ENCODE results near the gene SEC11C. TPM values are rescaled to one million over a fixed set of nuclear protein-coding genes. Genes with fewer than 3 reads are reported as not detected.
A peak's percentile ranks its signal among the peaks of the same experiment; 100 is the strongest.
"Not testable (repeated sequence)": the region's sequence is repeated elsewhere in the genome, so short reads cannot be mapped to it uniquely, and the experiment has no call there.

SEC11C gene
- polyA plus RNA-seq, 6 donors from 2014 or later = 112 to 205 (median 137) TPM

DNA sequence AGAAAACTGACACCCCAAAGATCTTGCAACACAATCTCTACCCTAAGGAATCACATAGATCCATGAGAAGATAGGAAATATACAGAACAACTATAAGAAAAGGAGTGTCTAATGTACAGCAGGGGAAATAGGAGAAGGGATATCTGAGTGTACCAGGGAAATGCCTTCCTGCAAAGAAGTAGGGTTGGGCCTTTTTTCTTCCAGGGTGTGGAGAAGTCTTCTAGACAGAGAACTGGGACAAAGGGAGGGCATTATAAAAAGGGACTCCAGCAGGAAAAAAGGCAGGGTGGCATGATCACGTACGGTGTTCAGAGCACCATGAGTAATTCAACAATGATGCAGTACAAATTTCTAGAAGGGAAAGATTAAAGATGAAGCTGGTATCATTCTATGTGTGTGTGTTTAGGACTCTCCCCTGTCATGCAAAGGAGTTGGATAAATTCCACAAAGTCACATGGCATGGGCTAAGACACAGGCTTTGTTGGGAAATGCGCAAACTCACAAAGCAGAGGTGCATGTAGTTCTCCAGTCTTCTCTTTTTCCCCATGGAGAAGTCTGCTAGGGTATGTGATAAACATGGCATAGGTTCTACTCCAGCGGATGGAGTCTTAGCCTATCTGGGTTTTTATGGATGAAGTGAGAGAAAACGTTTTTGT lies 6.7 kb upstream of the SEC11C start:
- H3K27me3 Mint-ChIP-seq = peaks cover 55 to 71% (median 65%) of the 10 kb centered on the region in 3 donors
- H3K27ac Mint-ChIP-seq = no peak overlapping the region
- ATAC-seq (ENCODE audit: low read depth in 2 of 2) = no peak
- no peak for DNase-seq
- H3K36me3 Mint-ChIP-seq = peaks cover 0 to 7% of the 10 kb centered on the region in 2 donors
- no peaks in the 10 kb centered on the region for H3K4me1 Mint-ChIP-seq
- H3K9me3 Mint-ChIP-seq = peaks cover 0 to 17% (median 0%) of the 10 kb centered on the region in 7 donors
- peak overlapping the region in 1 of 8 donors; percentile 12 for H3K4me3 Mint-ChIP-seq

GRCh38 chr18:59139291-59139614 lies 431 bp upstream of the SEC11C start:
- peaks cover 12 to 22% (median 20%) of the 10 kb centered on the region in 3 donors for H3K27me3 Mint-ChIP-seq
- no peaks in the 10 kb centered on the region for H3K9me3 Mint-ChIP-seq
- H3K36me3 Mint-ChIP-seq = no peaks in the 10 kb centered on the region
- peak overlapping the region; percentile 99 to 100 (median 100) for H3K27ac Mint-ChIP-seq
- DNase-seq (peak; percentile 96), ATAC-seq (ENCODE audit: low read depth in 2 of 2) (peak; percentile 75 to 77)
- peaks cover 27 to 40% (median 33%) of the 10 kb centered on the region in 3 donors for H3K4me1 Mint-ChIP-seq
- H3K4me3 Mint-ChIP-seq = peak overlapping the region; percentile 95 to 99 (median 97)

DNA sequence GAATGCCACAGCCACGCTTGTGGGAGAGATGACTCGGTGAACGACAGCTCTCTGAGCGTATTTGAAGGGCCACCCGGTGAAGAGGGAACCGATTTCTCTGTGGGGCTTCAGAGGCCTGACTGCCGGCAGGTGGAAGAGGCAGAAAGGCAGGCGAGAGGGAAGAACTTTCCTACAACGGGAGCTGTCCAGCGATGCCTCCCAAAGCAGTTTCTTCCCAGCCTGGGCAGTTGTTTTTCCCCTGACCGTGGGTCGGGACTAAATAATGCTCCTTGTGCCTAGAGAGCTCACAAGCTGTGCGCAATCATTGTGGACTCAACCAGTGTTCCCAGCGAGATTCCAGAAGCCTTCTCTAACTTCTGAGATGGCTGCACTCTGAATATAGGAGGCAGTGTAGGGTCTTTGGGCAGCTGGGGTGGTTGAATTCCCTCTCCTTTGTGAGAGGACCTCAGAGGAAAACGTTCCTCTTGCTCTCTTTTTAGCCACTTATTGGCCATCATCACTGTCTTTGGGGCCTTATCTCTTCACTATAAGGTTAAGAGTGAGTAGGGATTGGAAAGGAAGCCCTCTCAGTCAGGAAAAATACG lies 710 bp downstream of the SEC11C start:
- peaks cover 27 to 44% (median 33%) of the 10 kb centered on the region in 3 donors for H3K4me1 Mint-ChIP-seq
- H3K4me3 Mint-ChIP-seq = peak overlapping the region; percentile 95 to 99 (median 97)
- no peaks in the 10 kb centered on the region for H3K36me3 Mint-ChIP-seq
- DNase-seq (no peak), ATAC-seq (ENCODE audit: low read depth in 2 of 2) (peak; percentile 4 to 7)
- H3K27ac Mint-ChIP-seq = peak overlapping the region; percentile 99 to 100 (median 100)
- no peaks in the 10 kb centered on the region for H3K9me3 Mint-ChIP-seq
- H3K27me3 Mint-ChIP-seq = peaks cover 6 to 11% (median 8%) of the 10 kb centered on the region in 3 donors

DNA sequence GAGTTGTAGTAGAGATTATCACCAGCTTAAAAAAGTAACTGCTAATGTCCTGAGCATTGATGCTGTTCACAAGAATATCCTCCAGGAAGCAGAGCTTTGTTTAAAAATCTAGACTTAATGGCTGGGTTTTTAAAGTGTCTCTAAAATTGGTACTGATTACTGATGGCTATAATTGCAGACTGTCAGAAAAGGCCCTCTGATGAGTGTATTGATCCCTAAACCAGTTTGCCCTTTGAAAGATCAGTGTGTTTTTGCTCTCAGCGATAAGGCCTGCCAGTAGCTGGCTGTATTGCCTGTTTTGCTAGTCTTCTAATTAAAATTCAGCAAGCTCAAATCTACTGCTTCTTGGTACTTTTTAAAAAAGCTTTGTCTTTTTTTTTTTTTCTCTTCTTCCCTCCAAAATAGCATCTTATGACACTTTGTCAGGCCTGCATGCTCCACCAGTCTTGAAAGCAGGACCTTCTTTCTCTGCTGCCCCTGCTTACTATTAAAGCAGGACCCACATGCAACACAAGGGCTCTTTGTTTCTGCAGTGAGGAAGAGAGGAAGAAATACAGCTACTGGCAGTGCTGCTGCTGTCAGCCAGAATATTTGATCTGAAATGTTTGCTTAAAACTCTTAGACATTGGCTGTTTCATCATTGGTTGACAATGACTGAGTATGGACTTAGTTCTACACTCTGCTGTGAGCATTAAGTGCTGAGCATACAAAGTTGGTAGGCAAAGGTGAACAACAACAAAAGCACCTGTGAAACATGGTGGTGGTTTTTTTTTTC lies 1.8 kb downstream of the SEC11C start:
- peak overlapping the region in 7 of 8 donors; percentile 95 to 99 (median 97) for H3K4me3 Mint-ChIP-seq
- peaks cover 34 to 53% (median 41%) of the 10 kb centered on the region in 3 donors for H3K4me1 Mint-ChIP-seq
- H3K36me3 Mint-ChIP-seq = peaks cover 0 to 9% of the 10 kb centered on the region in 2 donors
- H3K9me3 Mint-ChIP-seq = no peaks in the 10 kb centered on the region
- no peak for DNase-seq
- no peak for ATAC-seq (ENCODE audit: low read depth in 2 of 2)
- H3K27ac Mint-ChIP-seq = peak overlapping the region in 3 of 6 donors; percentile 66 to 99 (median 67)
- H3K27me3 Mint-ChIP-seq = no peaks in the 10 kb centered on the region

- Mint-ChIP-seq H3K27me3 (no peaks in the 10 kb centered on the region), H3K4me1 (peaks cover 37 to 54% (median 47%) of the 10 kb centered on the region in 3 donors), H3K27ac (peak overlapping the region in 1 of 6 donors; percentile 99), H3K4me3 (peak overlapping the region in 5 of 8 donors; percentile 30 to 98 (median 76)), H3K9me3 (no peaks in the 10 kb centered on the region), H3K36me3 (peaks cover 0 to 13% of the 10 kb centered on the region in 2 donors)
- DNase-seq = no peak
- ATAC-seq (ENCODE audit: low read depth in 2 of 2) = no peak
Observed at GRCh38 chr18:59142274-59142673, 2.6 kb downstream of the SEC11C start.

- H3K27me3 Mint-ChIP-seq; DNase-seq; ATAC-seq (ENCODE audit: low read depth in 2 of 2); H3K9me3 Mint-ChIP-seq: not testable (repeated sequence)
- H3K27ac Mint-ChIP-seq = peak overlapping the region in 2 of 6 donors; percentile 7 to 99
- peak overlapping the region in 4 of 8 donors; percentile 20 to 98 (median 64) for H3K4me3 Mint-ChIP-seq
- H3K4me1 Mint-ChIP-seq = peaks cover 39 to 59% (median 53%) of the 10 kb centered on the region in 3 donors
- peaks cover 0 to 13% of the 10 kb centered on the region in 2 donors for H3K36me3 Mint-ChIP-seq
Observed at GRCh38 chr18:59142800-59143416, 3.2 kb downstream of the SEC11C start.

GRCh38 chr18:59143441-59143840 lies 3.8 kb downstream of the SEC11C start:
- DNase-seq (no peak), ATAC-seq (ENCODE audit: low read depth in 2 of 2) (no peak)
- Mint-ChIP-seq H3K27ac (peak overlapping the region in 1 of 6 donors; percentile 99), H3K4me1 (peaks cover 41 to 61% (median 56%) of the 10 kb centered on the region in 3 donors), H3K4me3 (peak overlapping the region in 1 of 8 donors; percentile 59), H3K36me3 (peaks cover 0 to 13% of the 10 kb centered on the region in 2 donors), H3K27me3 (no peaks in the 10 kb centered on the region), H3K9me3 (no peaks in the 10 kb centered on the region)

- Mint-ChIP-seq H3K27ac (peak overlapping the region in 1 of 6 donors; percentile 34), H3K36me3 (peaks cover 0 to 13% of the 10 kb centered on the region in 2 donors), H3K4me3 (no peak overlapping the region), H3K4me1 (peaks cover 41 to 58% (median 49%) of the 10 kb centered on the region in 3 donors), H3K27me3 (no peaks in the 10 kb centered on the region), H3K9me3 (no peaks in the 10 kb centered on the region)
- DNase-seq (no peak), ATAC-seq (ENCODE audit: low read depth in 2 of 2) (no peak)
Observed at GRCh38 chr18:59144483-59144882, 4.8 kb downstream of the SEC11C start.

GRCh38 chr18:59145055-59145454 lies 5.4 kb downstream of the SEC11C start:
- Mint-ChIP-seq H3K4me3 (no peak overlapping the region), H3K9me3 (no peaks in the 10 kb centered on the region), H3K36me3 (peaks cover 0 to 13% of the 10 kb centered on the region in 2 donors), H3K27me3 (no peaks in the 10 kb centered on the region), H3K27ac (no peak overlapping the region), H3K4me1 (peaks cover 39 to 56% (median 46%) of the 10 kb centered on the region in 3 donors)
- DNase-seq (no peak), ATAC-seq (ENCODE audit: low read depth in 2 of 2) (no peak)

- Mint-ChIP-seq H3K27me3 (no peaks in the 10 kb centered on the region), H3K4me1 (peaks cover 21 to 28% (median 23%) of the 10 kb centered on the region in 3 donors), H3K27ac (peak overlapping the region in 1 of 6 donors; percentile 75), H3K9me3 (no peaks in the 10 kb centered on the region), H3K4me3 (no peak overlapping the region), H3K36me3 (peaks cover 10 to 16% of the 10 kb centered on the region in 2 donors)
- DNase-seq = no peak
- ATAC-seq (ENCODE audit: low read depth in 2 of 2) = no peak
Observed at GRCh38 chr18:59148192-59148591, 8.5 kb downstream of the SEC11C start.

GRCh38 chr18:59149007-59149406 lies 9.3 kb downstream of the SEC11C start:
- peaks cover 13 to 23% of the 10 kb centered on the region in 2 donors for H3K36me3 Mint-ChIP-seq
- H3K27ac Mint-ChIP-seq = no peak overlapping the region
- peak overlapping the region in 1 of 8 donors; percentile 3 for H3K4me3 Mint-ChIP-seq
- no peaks in the 10 kb centered on the region for H3K27me3 Mint-ChIP-seq
- no peak for DNase-seq
- H3K9me3 Mint-ChIP-seq = no peaks in the 10 kb centered on the region
- ATAC-seq (ENCODE audit: low read depth in 2 of 2) = no peak
- peaks cover 16 to 23% (median 21%) of the 10 kb centered on the region in 3 donors for H3K4me1 Mint-ChIP-seq

- Mint-ChIP-seq H3K27ac (peak overlapping the region in 1 of 6 donors; percentile 9), H3K4me1 (peaks cover 14 to 23% (median 21%) of the 10 kb centered on the region in 3 donors), H3K4me3 (no peak overlapping the region), H3K9me3 (no peaks in the 10 kb centered on the region), H3K27me3 (no peaks in the 10 kb centered on the region), H3K36me3 (peaks cover 13 to 23% of the 10 kb centered on the region in 2 donors)
- no peak for DNase-seq
- no peak for ATAC-seq (ENCODE audit: low read depth in 2 of 2)
Observed at GRCh38 chr18:59149416-59149815, 9.7 kb downstream of the SEC11C start.

DNA sequence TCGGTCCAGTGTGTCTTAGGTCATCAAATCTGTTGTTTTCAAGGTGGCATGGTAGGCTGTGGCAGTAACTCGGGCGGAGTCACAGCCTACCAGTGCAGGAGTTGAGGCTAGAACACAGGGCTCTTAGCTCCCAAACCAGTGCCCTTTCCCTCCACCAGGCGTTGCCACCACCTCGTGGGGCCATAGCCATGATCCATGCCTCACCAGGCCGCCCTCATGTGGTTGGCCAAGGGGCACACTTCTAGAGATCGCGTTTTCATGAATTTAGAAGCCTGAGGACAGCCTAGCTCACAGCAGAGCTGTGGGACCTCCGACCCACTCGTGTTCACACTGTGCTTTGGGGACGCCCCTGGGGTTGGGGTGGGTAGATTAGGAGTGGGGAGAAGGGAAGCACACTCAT lies 10.6 kb downstream of the SEC11C start:
- no peaks in the 10 kb centered on the region for H3K27me3 Mint-ChIP-seq
- DNase-seq (no peak), ATAC-seq (ENCODE audit: low read depth in 2 of 2) (no peak)
- H3K36me3 Mint-ChIP-seq = peaks cover 16 to 24% of the 10 kb centered on the region in 2 donors
- H3K27ac Mint-ChIP-seq = peak overlapping the region in 1 of 6 donors; percentile 72
- H3K4me1 Mint-ChIP-seq = peaks cover 14 to 23% (median 18%) of the 10 kb centered on the region in 3 donors
- H3K4me3 Mint-ChIP-seq = no peak overlapping the region
- no peaks in the 10 kb centered on the region for H3K9me3 Mint-ChIP-seq
